Measurements from ENCODE around the gene EYA4.

EYA4 gene

GRCh38 chr6:133432021-133432989, 191.1 kb downstream of the EYA4 start:
- no peak overlapping the region for H3K4me3 ChIP-seq (ENCODE audit: low read depth, low read length)
- DNase-seq (ENCODE audit: low read depth, low spot score) = no peak
- no peak for TF ChIP-seq CTCF (IDR thresholded peaks at IDR 0.05; ENCODE audit: low read depth, low read length)
- in situ Hi-C loops (cut with HindIII; ENCODE audit: low sequenced_read_pairs) = no loop called here

GRCh38 chr6:133435065-133435728, 194.0 kb downstream of the EYA4 start:
- in situ Hi-C loops (cut with HindIII; ENCODE audit: low sequenced_read_pairs) = no loop called here
- DNase-seq (ENCODE audit: low read depth, low spot score) = no peak
- no peak for TF ChIP-seq CTCF (IDR thresholded peaks at IDR 0.05; ENCODE audit: low read depth, low read length)
- no peak overlapping the region for H3K4me3 ChIP-seq (ENCODE audit: low read depth, low read length)

- TF ChIP-seq CTCF (IDR thresholded peaks at IDR 0.05; ENCODE audit: low read depth, low read length) = no peak
- no peak for DNase-seq (ENCODE audit: low read depth, low spot score)
- H3K4me3 ChIP-seq (ENCODE audit: low read depth, low read length) = no peak overlapping the region
- in situ Hi-C loops (cut with HindIII; ENCODE audit: low sequenced_read_pairs) = no loop called here
Observed at GRCh38 chr6:133436652-133437051, 195.5 kb downstream of the EYA4 start.

GRCh38 chr6:133441491-133441890, 200.3 kb downstream of the EYA4 start:
- in situ Hi-C loops (cut with HindIII; ENCODE audit: low sequenced_read_pairs) = no loop called here
- no peak for TF ChIP-seq CTCF (IDR thresholded peaks at IDR 0.05; ENCODE audit: low read depth, low read length)
- no peak for DNase-seq (ENCODE audit: low read depth, low spot score)
- H3K4me3 ChIP-seq (ENCODE audit: low read depth, low read length) = no peak overlapping the region

GRCh38 chr6:133446789-133447188, 205.6 kb downstream of the EYA4 start:
- DNase-seq (ENCODE audit: low read depth, low spot score) = no peak
- no peak overlapping the region for H3K4me3 ChIP-seq (ENCODE audit: low read depth, low read length)
- no peak for TF ChIP-seq CTCF (IDR thresholded peaks at IDR 0.05; ENCODE audit: low read depth, low read length)
- in situ Hi-C loops (cut with HindIII; ENCODE audit: low sequenced_read_pairs) = no loop called here

GRCh38 chr6:133447924-133448323, 206.8 kb downstream of the EYA4 start:
- no peak for TF ChIP-seq CTCF (IDR thresholded peaks at IDR 0.05; ENCODE audit: low read depth, low read length)
- in situ Hi-C loops (cut with HindIII; ENCODE audit: low sequenced_read_pairs) = no loop called here
- peak; percentile 50 for DNase-seq (ENCODE audit: low read depth, low spot score)
- H3K4me3 ChIP-seq (ENCODE audit: low read depth, low read length) = no peak overlapping the region
